HepG2 (cell line): ENCODE data around the gene GRK6. TPM values are rescaled to one million over a fixed set of nuclear protein-coding genes. Genes with fewer than 3 reads are reported as not detected.
A peak's percentile ranks its signal among the peaks of the same experiment; 100 is the strongest.

ENCODE experiments used
- AGO1 ChIP-seq: fragments of 200-400 bp; formaldehyde crosslinking; IDR thresholded peaks from 2 replicates; pipeline ENCODE4 v1.6.1; 2017; ENCODE audit warnings: mild to moderate bottlenecking, low read depth, low read length, moderate library complexity; ENCODE audit not compliant: poor library complexity, severe bottlenecking
- ATF6 ChIP-seq: sonication (generic); formaldehyde crosslinking; conservative IDR thresholded peaks from 2 replicates; pipeline ENCODE4 v1.4.0; 2020; ENCODE audit warnings: missing genetic modification reagents
- ATF7 ChIP-seq, 2 experiments: fragments of 450-650 bp in 1 of 2; sonication (generic) in 1 of 2; formaldehyde crosslinking in 1 of 2; IDR thresholded peaks; 2 replicates each; pipeline versions ENCODE4 v1.4.0 to v1.6.1; 2016 to 2020; ENCODE audit warnings: antibody characterized with exemption in 1 of 2, mild to moderate bottlenecking in 1 of 2, missing genetic modification reagents in 1 of 2
- GZF1 ChIP-seq: sonication (generic); formaldehyde crosslinking; IDR thresholded peaks from 2 replicates; pipeline ENCODE4 v1.5.1; 2020; ENCODE audit warnings: mild to moderate bottlenecking, missing genetic modification reagents
- HNRNPH1 ChIP-seq: fragments of 200-400 bp; formaldehyde crosslinking; optimal IDR thresholded peaks from 2 replicates; pipeline ENCODE3; 2017; ENCODE audit warnings: mild to moderate bottlenecking, low read depth, low read length
- KDM5B ChIP-seq: sonication (generic); formaldehyde crosslinking; IDR thresholded peaks from 2 replicates; pipeline ENCODE4 v1.4.0; 2020; ENCODE audit warnings: missing genetic modification reagents, mild to moderate bottlenecking, borderline replicate concordance
- KLF11 ChIP-seq: IDR thresholded peaks from 2 replicates; pipeline ENCODE4 v1.6.1; 2016; ENCODE audit warnings: missing compliant biosample characterization
- MED8 ChIP-seq: sonication (generic); formaldehyde crosslinking; IDR thresholded peaks from 2 replicates; pipeline ENCODE4 v1.8.1; 2023; ENCODE audit warnings: mild to moderate bottlenecking, missing genetic modification reagents; ENCODE audit not compliant: insufficient replicate concordance
- NKX3-1 ChIP-seq: sonication (generic); formaldehyde crosslinking; IDR thresholded peaks from 2 replicates; pipeline ENCODE4 v1.5.0; 2020; ENCODE audit warnings: missing genetic modification reagents
- NRL ChIP-seq: sonication (generic); formaldehyde crosslinking; IDR thresholded peaks from 2 replicates; pipeline ENCODE4 v1.5.0; 2020; ENCODE audit warnings: missing genetic modification reagents, mild to moderate bottlenecking, moderate library complexity, borderline replicate concordance
- PCBP2 ChIP-seq: fragments of 200-400 bp; formaldehyde crosslinking; optimal IDR thresholded peaks from 2 replicates; pipeline ENCODE3; 2018; ENCODE audit warnings: low read length, low read depth; ENCODE audit not compliant: poor library complexity, severe bottlenecking
- RARG ChIP-seq: sonication (generic); formaldehyde crosslinking; IDR thresholded peaks from 2 replicates; pipeline ENCODE4 v1.4.0; 2020; ENCODE audit warnings: low read depth, mild to moderate bottlenecking, missing genetic modification reagents
- TAF1 ChIP-seq: sonication (generic); formaldehyde crosslinking; IDR thresholded peaks from 2 replicates; pipeline ENCODE4 v1.4.0; 2020; ENCODE audit warnings: missing genetic modification reagents
- TEF ChIP-seq: sonication (generic); formaldehyde crosslinking; IDR thresholded peaks from 2 replicates; pipeline ENCODE4 v1.5.0; 2020; ENCODE audit warnings: missing genetic modification reagents
- ZFP90 ChIP-seq: sonication (generic); formaldehyde crosslinking; IDR thresholded peaks from 2 replicates; pipeline ENCODE4 v1.8.0; 2022; ENCODE audit warnings: missing genetic modification reagents, mild to moderate bottlenecking, inconsistent platforms, borderline replicate concordance
- ZNF260 ChIP-seq: sonication (generic); formaldehyde crosslinking; IDR thresholded peaks from 2 replicates; pipeline ENCODE4 v1.4.0; 2020; ENCODE audit warnings: missing genetic modification reagents, low read depth, mild to moderate bottlenecking, borderline replicate concordance
- ZNF547 ChIP-seq: sonication (generic); formaldehyde crosslinking; IDR thresholded peaks from 2 replicates; pipeline ENCODE4 v1.5.1; 2020; ENCODE audit warnings: mild to moderate bottlenecking, missing genetic modification reagents
- ZNF891 ChIP-seq: sonication (generic); formaldehyde crosslinking; IDR thresholded peaks from 2 replicates; pipeline ENCODE4 v1.5.0; 2020; ENCODE audit warnings: mild to moderate bottlenecking, missing genetic modification reagents
- polyA plus RNA-seq, 8 experiments: library from polyadenylated mRNA; depleted of rRNA in 3 of 8; stranded (reverse) in 7 of 8; unstranded in 1 of 8; fragments of >200 nt; fragmentation: Illumina TruSeq in 4 of 8; extraction: Trizol in 4 of 8; gene quantifications; 2 replicates each; pipeline versions ENCODE4 v1.2.1 to v1.2.3, GENCODE V29; 2011 to 2016; ENCODE audit warnings: low read depth in 4 of 8, missing spikeins in 1 of 8, mixed read lengths in 1 of 8; ENCODE audit not compliant: insufficient read depth in 1 of 8
- total RNA-seq, 5 experiments: library from RNA; depleted of rRNA; stranded (reverse); fragments of >200 nt; fragmentation: Illumina TruSeq; extraction: Trizol; gene quantifications; 2 replicates each; pipeline ENCODE4 v1.2.3, GENCODE V29; 2016; ENCODE audit warnings: low read depth in 1 of 5
- TF ChIP-seq, protein P1 (sequence below): sonication (generic); formaldehyde crosslinking; IDR thresholded peaks from 2 replicates; pipeline ENCODE4 v1.9.0; 2022; ENCODE audit warnings: missing genetic modification reagents, mild to moderate bottlenecking, borderline replicate concordance
- TF ChIP-seq, protein P2 (sequence below): sonication (generic); formaldehyde crosslinking; IDR thresholded peaks from 2 replicates; pipeline ENCODE4 v1.5.0; 2020; ENCODE audit warnings: mild to moderate bottlenecking, missing genetic modification reagents, borderline replicate concordance

GRK6 gene
- total and polyA plus RNA-seq, 2 of the 13 experiments (the other 11 are each of a cell fraction or from before 2014, with no cell fraction given) = 13.2 to 19.9 TPM

DNA sequence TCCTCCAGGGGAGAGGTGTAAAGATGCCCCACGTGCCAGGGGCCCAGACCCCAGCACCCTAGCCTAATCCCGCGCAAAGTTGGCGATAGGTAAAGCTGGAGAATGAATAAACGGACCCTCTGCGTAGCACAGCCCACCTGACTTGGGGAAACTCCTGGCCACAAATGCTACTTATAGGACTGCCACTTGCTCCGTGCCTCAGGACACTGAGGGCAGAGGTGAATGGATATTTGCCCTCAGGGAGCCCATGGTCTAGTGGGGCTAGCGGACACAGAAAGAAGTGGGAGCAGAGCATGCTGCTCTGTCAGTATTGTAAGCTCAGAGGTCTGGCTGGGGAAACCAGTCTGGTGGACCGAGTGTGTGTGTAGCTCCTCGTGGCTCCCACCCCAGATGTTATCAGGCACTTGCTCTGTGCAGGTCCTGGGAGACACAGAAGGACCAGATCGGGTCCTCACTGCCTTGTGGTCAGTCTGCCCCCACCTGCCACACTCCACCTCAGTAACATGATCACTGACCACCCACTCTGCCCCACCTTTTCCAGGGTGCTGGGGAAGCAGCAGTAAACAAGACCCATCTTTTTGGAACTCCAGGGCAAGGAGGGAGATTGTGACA lies 841 bp downstream of the GRK6 start (continued):
- TF ChIP-seq, protein P1, sequence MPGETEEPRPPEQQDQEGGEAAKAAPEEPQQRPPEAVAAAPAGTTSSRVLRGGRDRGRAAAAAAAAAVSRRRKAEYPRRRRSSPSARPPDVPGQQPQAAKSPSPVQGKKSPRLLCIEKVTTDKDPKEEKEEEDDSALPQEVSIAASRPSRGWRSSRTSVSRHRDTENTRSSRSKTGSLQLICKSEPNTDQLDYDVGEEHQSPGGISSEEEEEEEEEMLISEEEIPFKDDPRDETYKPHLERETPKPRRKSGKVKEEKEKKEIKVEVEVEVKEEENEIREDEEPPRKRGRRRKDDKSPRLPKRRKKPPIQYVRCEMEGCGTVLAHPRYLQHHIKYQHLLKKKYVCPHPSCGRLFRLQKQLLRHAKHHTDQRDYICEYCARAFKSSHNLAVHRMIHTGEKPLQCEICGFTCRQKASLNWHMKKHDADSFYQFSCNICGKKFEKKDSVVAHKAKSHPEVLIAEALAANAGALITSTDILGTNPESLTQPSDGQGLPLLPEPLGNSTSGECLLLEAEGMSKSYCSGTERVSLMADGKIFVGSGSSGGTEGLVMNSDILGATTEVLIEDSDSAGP = peak; percentile 18; the same call in 1 of the 2 replicates
- peak; percentile 54; the same call in 1 of the 2 replicates for TF ChIP-seq NRL (CRISPR knock-in tag)
- TF ChIP-seq ZNF891 = 0 out of 2 replicates have a peak, but pooled peaks have one; percentile 43
- TF ChIP-seq TAF1 (CRISPR knock-in tag) = 0 out of 2 replicates have a peak, but pooled peaks have one; percentile 38
- no peak for TF ChIP-seq ZFP90 (CRISPR knock-in tag)
- TF ChIP-seq ATF7 (IDR thresholded peaks at IDR 0.05) = no peak
- no peak for TF ChIP-seq ATF7 (CRISPR knock-in tag; IDR thresholded peaks at IDR 0.05)
- no peak for TF ChIP-seq AGO1
- peak; percentile 39 for TF ChIP-seq HNRNPH1
- 0 out of 2 replicates have a peak, but pooled peaks have one; percentile 16 for TF ChIP-seq KLF11
- 0 out of 2 replicates have a peak, but pooled peaks have one; percentile 48 for TF ChIP-seq ZNF260 (CRISPR knock-in tag)
- no peak for TF ChIP-seq GZF1 (CRISPR knock-in tag)
- TF ChIP-seq ATF6 (CRISPR knock-in tag) = no peak
- no peak for TF ChIP-seq NKX3-1 (CRISPR knock-in tag)
- TF ChIP-seq, protein P2, sequence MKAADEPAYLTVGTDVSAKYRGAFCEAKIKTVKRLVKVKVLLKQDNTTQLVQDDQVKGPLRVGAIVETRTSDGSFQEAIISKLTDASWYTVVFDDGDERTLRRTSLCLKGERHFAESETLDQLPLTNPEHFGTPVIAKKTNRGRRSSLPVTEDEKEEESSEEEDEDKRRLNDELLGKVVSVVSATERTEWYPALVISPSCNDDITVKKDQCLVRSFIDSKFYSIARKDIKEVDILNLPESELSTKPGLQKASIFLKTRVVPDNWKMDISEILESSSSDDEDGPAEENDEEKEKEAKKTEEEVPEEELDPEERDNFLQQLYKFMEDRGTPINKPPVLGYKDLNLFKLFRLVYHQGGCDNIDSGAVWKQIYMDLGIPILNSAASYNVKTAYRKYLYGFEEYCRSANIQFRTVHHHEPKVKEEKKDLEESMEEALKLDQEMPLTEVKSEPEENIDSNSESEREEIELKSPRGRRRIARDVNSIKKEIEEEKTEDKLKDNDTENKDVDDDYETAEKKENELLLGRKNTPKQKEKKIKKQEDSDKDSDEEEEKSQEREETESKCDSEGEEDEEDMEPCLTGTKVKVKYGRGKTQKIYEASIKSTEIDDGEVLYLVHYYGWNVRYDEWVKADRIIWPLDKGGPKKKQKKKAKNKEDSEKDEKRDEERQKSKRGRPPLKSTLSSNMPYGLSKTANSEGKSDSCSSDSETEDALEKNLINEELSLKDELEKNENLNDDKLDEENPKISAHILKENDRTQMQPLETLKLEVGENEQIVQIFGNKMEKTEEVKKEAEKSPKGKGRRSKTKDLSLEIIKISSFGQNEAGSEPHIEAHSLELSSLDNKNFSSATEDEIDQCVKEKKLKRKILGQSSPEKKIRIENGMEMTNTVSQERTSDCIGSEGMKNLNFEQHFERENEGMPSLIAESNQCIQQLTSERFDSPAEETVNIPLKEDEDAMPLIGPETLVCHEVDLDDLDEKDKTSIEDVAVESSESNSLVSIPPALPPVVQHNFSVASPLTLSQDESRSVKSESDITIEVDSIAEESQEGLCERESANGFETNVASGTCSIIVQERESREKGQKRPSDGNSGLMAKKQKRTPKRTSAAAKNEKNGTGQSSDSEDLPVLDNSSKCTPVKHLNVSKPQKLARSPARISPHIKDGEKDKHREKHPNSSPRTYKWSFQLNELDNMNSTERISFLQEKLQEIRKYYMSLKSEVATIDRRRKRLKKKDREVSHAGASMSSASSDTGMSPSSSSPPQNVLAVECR (CRISPR knock-in tag) = peak; percentile 36; the same call in 1 of the 2 replicates
- peak; percentile 43; the same call in 1 of the 2 replicates for TF ChIP-seq ZNF547 (CRISPR knock-in tag)
- no peak for TF ChIP-seq PCBP2
- TF ChIP-seq TEF = no peak
- TF ChIP-seq MED8 (CRISPR knock-in tag) = no peak
- no peak for TF ChIP-seq RARG
- TF ChIP-seq KDM5B (CRISPR knock-in tag) = peak; percentile 70; the same call in 1 of the 2 replicates
